IMR-90 (cell line): ENCODE measurements around the gene CHRM4. TPM values are rescaled to one million over a fixed set of nuclear protein-coding genes. Genes with fewer than 3 reads are reported as not detected.

Experiments used
- ATAC-seq: fragments of 200-7000 bp; cut with Tn5 transposase; 2 replicates; pipeline ENCODE4 v1.9.1; 2020; ENCODE audit warnings: low read depth, mild to moderate bottlenecking, moderate library complexity
- BruUV-seq: library from RNA; stranded (reverse); fragments of 400-500 nt; replicated peaks from 2 replicates; lab custom pipeline; 2021; lab: Mats Ljungman, UMichigan
- CTCF ChIA-PET: fragments of 300-600 bp; formaldehyde crosslinking; extraction: SDS; loops from one replicate; lab custom pipeline; 2021; ENCODE audit warnings: antibody characterized with exemption; lab: Yijun Ruan, JAX
- POLR2A ChIA-PET: fragments of 300-600 bp; sonication (Branson Sonifier 250); formaldehyde crosslinking; loops from one replicate; lab custom pipeline; 2022; ENCODE audit warnings: antibody characterized with exemption; ENCODE audit not compliant: unreplicated experiment; lab: Charles Lee
- DNase-seq: peaks from one replicate; pipeline ENCODE4 v3.0.0; 2013
- H2AFZ ChIP-seq: replicated peaks from 2 replicates; pipeline ENCODE3; 2013; ENCODE audit warnings: low read length, mild to moderate bottlenecking; ENCODE audit not compliant: poor library complexity
- H2AK5ac ChIP-seq: 2 replicates; pipeline ENCODE4 v1.6.1; 2013; ENCODE audit warnings: low read depth, low read length, inconsistent platforms
- H2AK9ac ChIP-seq: replicated peaks from 2 replicates; pipeline ENCODE3; 2013; ENCODE audit warnings: mild to moderate bottlenecking, low read depth, low read length, moderate library complexity; ENCODE audit not compliant: poor library complexity
- H2BK120ac ChIP-seq: 2 replicates; pipeline ENCODE4 v1.6.1; 2013; ENCODE audit warnings: low read depth, low read length, inconsistent platforms
- H2BK15ac ChIP-seq: 3 replicates; pipeline ENCODE4 v1.6.1; 2013; ENCODE audit warnings: low read depth, low read length, inconsistent platforms
- H2BK20ac ChIP-seq: 2 replicates; pipeline ENCODE4 v1.6.1; 2013; ENCODE audit warnings: low read depth, mild to moderate bottlenecking, inconsistent platforms, low read length, moderate library complexity
- H2BK5ac ChIP-seq: 2 replicates; pipeline ENCODE4 v1.6.1; 2013; ENCODE audit warnings: mild to moderate bottlenecking, low read depth, low read length, inconsistent platforms; ENCODE audit not compliant: poor library complexity, severe bottlenecking
- H3K14ac ChIP-seq: replicated peaks from 2 replicates; pipeline ENCODE4 v1.6.1; 2013; ENCODE audit warnings: low read depth, low read length, inconsistent platforms
- H3K18ac ChIP-seq: 2 replicates; pipeline ENCODE4 v1.6.1; 2013; ENCODE audit warnings: low read depth, low read length, control low read depth
- H3K23ac ChIP-seq: 2 replicates; pipeline ENCODE4 v1.6.1; 2013; ENCODE audit warnings: low read depth, low read length, inconsistent platforms
- H3K27ac ChIP-seq: 2 replicates; pipeline ENCODE4 v1.5.1; 2013; ENCODE audit warnings: mild to moderate bottlenecking, control low read depth, low read length; ENCODE audit not compliant: insufficient read depth
- H3K27me3 ChIP-seq: 2 replicates; pipeline ENCODE4 v1.6.1; 2013; ENCODE audit warnings: low read length; ENCODE audit not compliant: control insufficient read depth, insufficient read depth
- H3K36me3 ChIP-seq: 2 replicates; pipeline ENCODE4 v1.6.1; 2013; ENCODE audit warnings: low read length, mixed read lengths; ENCODE audit not compliant: control insufficient read depth, insufficient read depth
- H3K4ac ChIP-seq: 2 replicates; pipeline ENCODE4 v1.6.1; 2013; ENCODE audit warnings: low read depth, low read length, inconsistent platforms
- H3K4me1 ChIP-seq: 2 replicates; pipeline ENCODE4 v1.6.1; 2013; ENCODE audit warnings: low read length, mixed read lengths; ENCODE audit not compliant: control insufficient read depth, insufficient read depth
- H3K4me2 ChIP-seq: 2 replicates; pipeline ENCODE4 v1.6.1; 2013; ENCODE audit warnings: low read depth, mild to moderate bottlenecking, control low read depth, low read length, moderate library complexity
- H3K4me3 ChIP-seq: 2 replicates; pipeline ENCODE4 v1.5.1; 2013; ENCODE audit warnings: low read depth, mild to moderate bottlenecking, control low read depth, low read length, moderate library complexity; ENCODE audit not compliant: insufficient read depth
- H3K56ac ChIP-seq: 2 replicates; pipeline ENCODE4 v1.6.1; 2013; ENCODE audit warnings: low read length, inconsistent platforms; ENCODE audit not compliant: insufficient read depth; ENCODE audit errors: extremely low read depth
- H3K79me1 ChIP-seq, 2 experiments: 2 replicates each; pipeline ENCODE4 v1.6.1; 2013; ENCODE audit warnings: low read length in 2 of 2, inconsistent platforms in 1 of 2, low read depth in 1 of 2
- H3K9ac ChIP-seq: 2 replicates; pipeline ENCODE4 v1.6.1; 2013; ENCODE audit warnings: low read depth, low read length, control low read depth
- H3K9me1 ChIP-seq: 2 replicates; pipeline ENCODE4 v1.6.1; 2013; ENCODE audit warnings: low read length, inconsistent platforms; ENCODE audit not compliant: insufficient read depth
- H3K9me3 ChIP-seq: 2 replicates; pipeline ENCODE4 v1.6.1; 2013; ENCODE audit warnings: low read length; ENCODE audit not compliant: control insufficient read depth, insufficient read depth
- H4K20me1 ChIP-seq: 2 replicates; pipeline ENCODE4 v1.6.1; 2013; ENCODE audit warnings: low read length, inconsistent platforms; ENCODE audit not compliant: insufficient read depth
- H4K5ac ChIP-seq: 2 replicates; pipeline ENCODE4 v1.6.1; 2013; ENCODE audit warnings: mild to moderate bottlenecking, low read depth, low read length, control low read depth
- H4K8ac ChIP-seq, 2 experiments: 2 replicates each; pipeline ENCODE4 v1.6.1; 2013; ENCODE audit warnings: low read depth in 2 of 2, low read length in 2 of 2, control low read depth in 1 of 2, inconsistent platforms in 1 of 2
- H4K91ac ChIP-seq: 2 replicates; pipeline ENCODE4 v1.6.1; 2013; ENCODE audit warnings: low read depth, low read length, inconsistent platforms; ENCODE audit not compliant: insufficient read depth
- CEBPB ChIP-seq: IDR thresholded peaks from 2 replicates; pipeline ENCODE4 v1.6.1; 2012; ENCODE audit warnings: low read depth, low read length, improper control_type of control experiment
- CTCF ChIP-seq: conservative IDR thresholded peaks from 2 replicates; pipeline ENCODE4 v1.5.1; 2012; ENCODE audit warnings: mild to moderate bottlenecking, low read depth, low read length, improper control_type of control experiment
- FOS ChIP-seq: fragments of 150-350 bp; IDR thresholded peaks from 2 replicates; pipeline ENCODE4 v1.6.1; 2016; ENCODE audit warnings: low read depth, low read length
- MAFK ChIP-seq: IDR thresholded peaks from 2 replicates; pipeline ENCODE4 v1.6.1; 2012; ENCODE audit warnings: low read depth, low read length, improper control_type of control experiment
- MAZ ChIP-seq: IDR thresholded peaks from 2 replicates; pipeline ENCODE4 v1.6.1; 2012; ENCODE audit warnings: low read depth, mild to moderate bottlenecking, low read length, improper control_type of control experiment, moderate library complexity, borderline replicate concordance
- MXI1 ChIP-seq: IDR thresholded peaks from 2 replicates; pipeline ENCODE4 v1.6.1; 2012; ENCODE audit warnings: low read depth, mild to moderate bottlenecking, low read length, moderate library complexity, borderline replicate concordance
- NFE2L2 ChIP-seq: fragments of 150-350 bp; IDR thresholded peaks from 2 replicates; pipeline ENCODE4 v1.6.1; 2016; ENCODE audit warnings: low read depth, mild to moderate bottlenecking, low read length
- POLR2A ChIP-seq: IDR thresholded peaks from 2 replicates; pipeline ENCODE4 v1.6.1; 2012; ENCODE audit warnings: mild to moderate bottlenecking, low read depth, low read length
- RAD21 ChIP-seq: IDR thresholded peaks from 2 replicates; pipeline ENCODE4 v1.6.1; 2012; ENCODE audit warnings: low read length, improper control_type of control experiment
- RCOR1 ChIP-seq: IDR thresholded peaks from 2 replicates; pipeline ENCODE4 v1.6.1; 2012; ENCODE audit warnings: mild to moderate bottlenecking, low read length, improper control_type of control experiment; ENCODE audit not compliant: insufficient replicate concordance
- RFX5 ChIP-seq: IDR thresholded peaks from 2 replicates; pipeline ENCODE4 v1.8.0; 2012; ENCODE audit warnings: low read depth, mild to moderate bottlenecking, low read length, moderate library complexity
- SMC3 ChIP-seq: fragments of 150-350 bp; IDR thresholded peaks from 2 replicates; pipeline ENCODE4 v1.6.1; 2016; ENCODE audit warnings: low read depth, mild to moderate bottlenecking, antibody characterized with exemption, low read length, moderate library complexity
- WGBS, 2 experiments: methylation state at CpG; one replicate each; pipeline versions ENCODE4 v1.1.5 to v1.1.7; 2013; ENCODE audit warnings: missing lambda C conversion rate in 2 of 2; ENCODE audit not compliant: insufficient read length in 1 of 2; ENCODE audit errors: extremely low coverage in 2 of 2; 5-methylcytosine and 5-hydroxymethylcytosine counted together
- dilution Hi-C: fragments of 300-500 bp; cut with HindIII; formaldehyde crosslinking; loops from one replicate; pipeline ENCODE4 v1.14.3; 2018; ENCODE audit warnings: low sequenced_read_pairs; ENCODE audit not compliant: unreplicated experiment
- in situ Hi-C: fragments of 300-500 bp; cut with MboI; formaldehyde crosslinking; loops from 3 replicates; pipeline ENCODE4 v1.14.3; 2019; ENCODE audit warnings: low sequenced_read_pairs, inconsistent platforms, mixed read lengths
- intact Hi-C: fragments of 100-400 bp; cut with micrococcal nuclease; formaldehyde crosslinking; loops from 2 replicates; pipeline ENCODE4 v1.10.0; 2022
- polyA plus RNA-seq, 3 experiments: library from polyadenylated mRNA; depleted of rRNA; stranded (reverse); fragments of >200 nt; gene quantifications; 2 replicates each; pipeline ENCODE4 v1.2.3, GENCODE V29; 2012; ENCODE audit warnings: low replicate concordance in 1 of 3
- total RNA-seq: library from RNA; depleted of rRNA; stranded (reverse); fragments of >200 nt; gene quantifications from 2 replicates; pipeline ENCODE4 v1.2.3, GENCODE V29; 2012
- TF ChIP-seq, protein P1 (sequence below): fragments of 150-350 bp; IDR thresholded peaks from 2 replicates; pipeline ENCODE4 v1.6.1; 2016; ENCODE audit warnings: low read depth, mild to moderate bottlenecking, low read length, moderate library complexity, borderline replicate concordance

Gene CHRM4
- total and polyA plus RNA-seq, 2 of the 4 experiments (the other 2 are of a cell fraction): 0.09 to 0.18 TPM

GRCh38 chr11:46391186-46391577 lies 394 bp downstream of the CHRM4 start:
- in situ Hi-C loops: no loop called here
- dilution Hi-C loops: no loop called here
- no peak for TF ChIP-seq MXI1
- no peak for TF ChIP-seq CTCF
- no peak for TF ChIP-seq SMC3
- no peak for TF ChIP-seq FOS
- no peak for TF ChIP-seq RAD21
- TF ChIP-seq, protein P1, sequence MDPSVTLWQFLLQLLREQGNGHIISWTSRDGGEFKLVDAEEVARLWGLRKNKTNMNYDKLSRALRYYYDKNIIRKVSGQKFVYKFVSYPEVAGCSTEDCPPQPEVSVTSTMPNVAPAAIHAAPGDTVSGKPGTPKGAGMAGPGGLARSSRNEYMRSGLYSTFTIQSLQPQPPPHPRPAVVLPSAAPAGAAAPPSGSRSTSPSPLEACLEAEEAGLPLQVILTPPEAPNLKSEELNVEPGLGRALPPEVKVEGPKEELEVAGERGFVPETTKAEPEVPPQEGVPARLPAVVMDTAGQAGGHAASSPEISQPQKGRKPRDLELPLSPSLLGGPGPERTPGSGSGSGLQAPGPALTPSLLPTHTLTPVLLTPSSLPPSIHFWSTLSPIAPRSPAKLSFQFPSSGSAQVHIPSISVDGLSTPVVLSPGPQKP: no peak
- no peak for TF ChIP-seq CEBPB
- no peak for TF ChIP-seq RCOR1
- TF ChIP-seq RFX5: no peak
- TF ChIP-seq POLR2A: no peak
- no peak for TF ChIP-seq NFE2L2
- TF ChIP-seq MAZ: no peak
- TF ChIP-seq MAFK: no peak
- CTCF ChIA-PET: interaction anchor here (0.6 to 1.5 kb wide), 4 partner anchors 8 to 165 kb away, joined by 3 to 5 read pairs (median 4); no protein-coding TSS in a partner anchor
- Histone ChIP-seq H2AK5ac (no peak overlapping the region), H3K79me1 (no peaks in the 10 kb centered on the region), H4K5ac (no peak overlapping the region), H3K14ac (no peak overlapping the region), H2BK5ac (no peak overlapping the region), H3K4me3 (peak overlapping the region; percentile 10; the same call in 1 of the 2 replicates), H2BK120ac (no peak overlapping the region), H3K9me3 (no peaks in the 10 kb centered on the region), H3K27ac (no peak overlapping the region), H3K4ac (no peak overlapping the region), H3K4me1 (peaks cover 8% of the 10 kb centered on the region; the same call in 1 of the 2 replicates), H2BK20ac (no peak overlapping the region), H4K20me1 (peaks cover 24% of the 10 kb centered on the region), H3K18ac (no peak overlapping the region), H4K8ac (no peak overlapping the region), H2BK15ac (no peak overlapping the region), H4K91ac (no peak overlapping the region), H3K56ac (no peak overlapping the region), H3K9ac (no peak overlapping the region), H3K36me3 (no peaks in the 10 kb centered on the region), H2AFZ (peak overlapping the region; percentile 68), H3K23ac (no peak overlapping the region), H2AK9ac (no peak overlapping the region), H3K9me1 (peaks cover 5% of the 10 kb centered on the region; the same call in 1 of the 2 replicates), H3K4me2 (peak overlapping the region; percentile 43), H3K27me3 (peaks cover 33% of the 10 kb centered on the region)
- DNase-seq (no peak), ATAC-seq (no peak)
- POLR2A ChIA-PET: no interaction called here
- intact Hi-C loops: no loop called here
- BruUV-seq: no TSS peak
- WGBS, 2 experiments: 4% methylated on average over 5 of the region's 31 CpGs; no CpG with 5 or more reads in 1 of the 2 experiments
